Motor neuron (in vitro differentiated cells): Measurements from ENCODE around the gene ORAI1. TPM values are rescaled to one million over a fixed set of nuclear protein-coding genes. Genes with fewer than 3 reads are reported as not detected.
A peak's percentile ranks its signal among the peaks of the same experiment; 100 is the strongest.
"Not testable (repeated sequence)": the region's sequence is repeated elsewhere in the genome, so short reads cannot be mapped to it uniquely, and the experiment has no call there.

Experiments used
- ATAC-seq, 8 experiments: fragments of 200-7000 bp; cut with Tn5 transposase; replicated peaks in 6 of 8; 2 replicates each; pipeline ENCODE4 v1.8.0; 2021; ENCODE audit warnings: mild to moderate bottlenecking in 8 of 8, moderate library complexity in 8 of 8
- H3K27ac ChIP-seq, 2 donors: fragments of 250-450 bp; sonication (Bioruptor Pico); 2 replicates each; pipeline ENCODE4 v1.9.0; 2021; ENCODE audit warnings: antibody characterized with exemption in 2 of 2, mild to moderate bottlenecking in 2 of 2, moderate library complexity in 1 of 2
- H3K4me1 ChIP-seq, 2 donors: fragments of 250-450 bp; sonication (Bioruptor Pico); replicated peaks in 1 of 2; 2 replicates each; pipeline ENCODE4 v1.6.1; 2021; ENCODE audit warnings: antibody characterized with exemption in 2 of 2, mild to moderate bottlenecking in 2 of 2, moderate library complexity in 1 of 2
- H3K4me3 ChIP-seq, 5 donors: fragments of 250-450 bp; sonication (Bioruptor Pico); 2 replicates each; pipeline ENCODE4 v1.9.0; 2021; ENCODE audit warnings: antibody characterized with exemption in 5 of 5, mild to moderate bottlenecking in 5 of 5, moderate library complexity in 4 of 5
- WGBS, 10 experiments: fragments of 450-650 bp; shearing (Covaris generic); methylation state at CpG; one replicate each; pipeline ENCODE4 v1.0.0; 2022; 5-methylcytosine and 5-hydroxymethylcytosine counted together
- in situ Hi-C, 9 experiments: fragments of 400-800 bp; cut with MboI; loops; one replicate each; pipeline ENCODE4 v1.15.0; 2021; ENCODE audit warnings: low sequenced_read_pairs in 9 of 9, low pct_unique_long_range_greater_than_20kb in 2 of 9; ENCODE audit not compliant: unreplicated experiment in 9 of 9
- total RNA-seq, 8 experiments: library from RNA; unstranded; fragments of 300-600 nt; gene quantifications; 2 replicates each; pipeline versions ENCODE4 v1.2.3 to v1.2.4, GENCODE V29; 2022

Gene ORAI1
- total RNA-seq, 8 experiments from 2014 or later = 2.3 to 17.7 (median 4.6) TPM

- in situ Hi-C loops = no loop called here
These were observed 11.4 kb upstream of the ORAI1 start for GRCh38 chr12:121614872-121615467.

DNA sequence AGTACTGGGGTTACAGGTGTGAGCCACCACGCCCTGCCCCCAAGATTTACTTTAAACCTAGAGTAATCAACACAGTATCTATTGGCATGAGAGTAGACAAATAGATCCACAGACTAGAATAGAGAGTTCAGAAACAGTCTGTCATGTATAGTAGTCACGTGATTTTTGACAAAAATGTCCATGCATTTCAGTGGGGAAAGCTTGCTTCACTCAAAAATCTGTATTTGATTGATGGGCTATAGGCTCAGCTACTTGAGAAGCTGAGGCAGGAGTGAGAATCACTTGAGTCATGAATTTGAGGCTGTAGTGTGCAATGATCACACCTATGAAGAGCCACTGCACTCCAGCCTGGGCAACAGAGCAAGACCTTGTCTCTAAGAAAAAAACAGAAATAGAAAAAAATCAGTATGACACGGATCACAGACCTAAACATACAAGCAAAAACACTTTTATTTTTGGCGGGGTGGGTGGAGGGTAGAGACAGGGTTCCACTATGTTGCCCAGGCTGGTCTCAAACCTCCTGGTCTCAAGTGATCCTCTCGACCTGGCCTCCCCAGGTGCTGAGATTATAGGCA is 7.6 kb upstream of the ORAI1 start:
- Histone ChIP-seq H3K4me3 (no peak overlapping the region), H3K27ac (no peak overlapping the region), H3K4me1 (peaks cover 0 to 6% of the 10 kb centered on the region in 2 donors)
- in situ Hi-C loops = no loop called here
- ATAC-seq = no peak
- 33 to 100% (median 79%) methylated on average over 1 to 5 of the region's 5 CpGs for WGBS, 10 experiments

More at GRCh38 chr12:121614872-121615467, 11.4 kb upstream of the ORAI1 start:
- H3K4me1 ChIP-seq = no peaks in the 10 kb centered on the region
- ATAC-seq = no peak
- no peak overlapping the region for H3K27ac ChIP-seq
- 51 to 100% (median 84%) methylated on average over 1 to 9 of the region's 9 CpGs for WGBS, 10 experiments
- no peak overlapping the region for H3K4me3 ChIP-seq

- Histone ChIP-seq H3K27ac (no peak overlapping the region), H3K4me3 (no peak overlapping the region), H3K4me1 (peaks cover 2 to 9% of the 10 kb centered on the region in 2 donors)
- WGBS, 10 experiments = 40 to 100% (median 85%) methylated on average over 1 to 4 of the region's 8 CpGs; no CpG with 5 or more reads in 4 of the 10 experiments
- ATAC-seq = peak in 2 of 8 experiments; percentile 20 to 23
- in situ Hi-C loops = no loop called here
These were observed 5.9 kb upstream of the ORAI1 start for GRCh38 chr12:121620333-121620891.

DNA sequence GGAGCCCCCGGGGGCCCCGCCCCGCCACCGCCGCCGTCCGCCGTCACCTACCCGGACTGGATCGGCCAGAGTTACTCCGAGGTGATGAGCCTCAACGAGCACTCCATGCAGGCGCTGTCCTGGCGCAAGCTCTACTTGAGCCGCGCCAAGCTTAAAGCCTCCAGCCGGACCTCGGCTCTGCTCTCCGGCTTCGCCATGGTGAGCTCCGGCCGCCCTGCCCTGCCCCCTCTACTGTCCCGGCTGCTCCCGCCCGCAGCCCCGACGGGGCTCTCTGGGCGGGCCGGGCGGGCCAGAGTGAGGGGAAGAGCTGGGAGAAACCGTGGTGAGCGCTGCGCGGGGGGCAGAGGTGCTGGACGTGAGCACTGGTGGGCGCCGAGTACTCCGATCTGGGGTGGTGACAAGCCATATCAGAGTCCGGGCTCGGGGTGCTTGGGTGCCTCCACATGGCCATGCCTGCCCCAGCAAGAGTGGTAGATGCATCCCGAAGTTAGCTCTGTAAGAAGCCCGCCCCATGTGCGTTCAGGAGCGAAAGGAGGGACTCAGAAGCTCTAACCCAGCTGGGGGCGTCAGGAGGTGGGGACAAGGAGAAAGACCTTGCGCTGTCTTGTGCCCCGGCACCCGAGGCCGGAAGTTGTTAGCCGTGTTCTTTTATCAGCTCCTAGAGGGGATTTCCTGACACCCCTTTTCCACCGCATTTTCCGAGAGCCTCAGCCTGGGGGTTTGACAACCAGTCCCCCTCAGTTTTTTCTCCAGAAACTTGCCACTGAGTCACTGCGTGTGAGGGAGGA is 717 bp downstream of the ORAI1 start:
- H3K4me1 ChIP-seq = peaks cover 2 to 15% of the 10 kb centered on the region in 2 donors
- WGBS, 10 experiments = 0 to 15% (median 2%) methylated on average over 2 to 5 of the region's 53 CpGs; no CpG with 5 or more reads in 6 of the 10 experiments
- in situ Hi-C loops = no loop called here
- H3K4me3 ChIP-seq = peak overlapping the region; percentile 49 to 65 (median 53)
- peak overlapping the region; percentile 58 to 72 for H3K27ac ChIP-seq
- peak; percentile 54 to 69 (median 64) for ATAC-seq

GRCh38 chr12:121628037-121628436 is 1.7 kb downstream of the ORAI1 start:
- peak in 3 of 8 experiments; percentile 1 to 20 (median 1) for ATAC-seq
- no peak overlapping the region for H3K27ac ChIP-seq
- H3K4me1 ChIP-seq = peaks cover 2 to 25% of the 10 kb centered on the region in 2 donors
- H3K4me3 ChIP-seq = peak overlapping the region in 3 of 5 donors; percentile 49 to 65 (median 53)
- in situ Hi-C loops = no loop called here
- WGBS, 10 experiments = 0 to 20% (median 16%) methylated on average over 1 to 5 of the region's 8 CpGs; no CpG with 5 or more reads in 7 of the 10 experiments

DNA sequence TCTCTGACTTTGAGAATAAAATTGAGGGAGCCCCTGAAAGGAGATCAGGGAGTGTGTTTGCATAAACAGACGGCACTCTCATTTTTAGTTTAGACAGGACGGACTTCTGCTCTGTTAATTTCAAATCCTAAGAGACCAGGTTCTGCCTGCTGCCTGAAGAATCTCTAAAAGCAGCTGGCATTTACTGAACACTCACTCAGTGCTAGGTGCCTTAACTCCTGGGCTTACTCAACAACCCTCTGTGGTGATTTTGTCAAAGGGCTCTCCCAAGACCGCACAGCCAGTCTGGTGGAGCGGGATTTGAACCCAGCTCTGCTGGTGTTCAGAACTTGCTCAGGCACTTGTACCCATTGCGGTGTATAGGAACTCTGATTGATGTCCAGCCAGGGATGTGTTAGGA is 2.2 kb downstream of the ORAI1 start:
- WGBS, 10 experiments = 20 to 100% (median 85%) methylated on average over 1 to 5 of the region's 5 CpGs; no CpG with 5 or more reads in 1 of the 10 experiments
- Histone ChIP-seq H3K27ac (no peak overlapping the region), H3K4me1 (peaks cover 2 to 30% of the 10 kb centered on the region in 2 donors), H3K4me3 (no peak overlapping the region)
- in situ Hi-C loops = no loop called here
- ATAC-seq = no peak

DNA sequence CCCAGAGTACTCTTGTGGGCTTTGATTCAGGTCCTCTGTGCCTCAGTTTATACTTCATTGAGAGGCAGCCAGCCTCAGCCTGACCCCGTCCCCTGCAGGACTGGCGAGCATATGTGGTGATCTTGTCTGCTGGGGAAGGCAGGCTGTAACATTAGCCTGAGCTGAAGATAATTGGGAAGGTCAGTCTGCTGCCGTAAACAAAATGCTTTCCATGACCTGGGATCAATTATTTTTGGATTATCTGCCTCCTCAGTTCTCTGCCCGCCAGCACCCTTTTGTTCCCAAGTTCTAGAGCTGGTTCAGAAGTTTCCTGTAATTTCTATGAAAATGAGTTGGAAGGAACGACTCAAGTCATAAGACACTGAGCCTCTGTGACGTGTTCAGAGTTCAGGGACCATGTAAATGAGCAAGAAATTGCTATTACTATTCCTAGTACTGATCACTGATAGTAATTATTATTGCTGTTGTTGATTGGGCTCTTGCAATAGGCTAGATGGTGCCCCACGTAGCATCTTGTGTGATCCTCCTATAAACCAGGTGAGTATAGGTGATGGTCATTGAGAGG is 4.5 kb downstream of the ORAI1 start:
- ATAC-seq = no peak
- Histone ChIP-seq H3K27ac (no peak overlapping the region), H3K4me3 (no peak overlapping the region), H3K4me1 (peaks cover 0 to 25% of the 10 kb centered on the region in 2 donors)
- 54 to 100% (median 82%) methylated on average over 1 to 5 of the region's 7 CpGs; no CpG with 5 or more reads in 2 of the 10 experiments for WGBS, 10 experiments
- in situ Hi-C loops = no loop called here

DNA sequence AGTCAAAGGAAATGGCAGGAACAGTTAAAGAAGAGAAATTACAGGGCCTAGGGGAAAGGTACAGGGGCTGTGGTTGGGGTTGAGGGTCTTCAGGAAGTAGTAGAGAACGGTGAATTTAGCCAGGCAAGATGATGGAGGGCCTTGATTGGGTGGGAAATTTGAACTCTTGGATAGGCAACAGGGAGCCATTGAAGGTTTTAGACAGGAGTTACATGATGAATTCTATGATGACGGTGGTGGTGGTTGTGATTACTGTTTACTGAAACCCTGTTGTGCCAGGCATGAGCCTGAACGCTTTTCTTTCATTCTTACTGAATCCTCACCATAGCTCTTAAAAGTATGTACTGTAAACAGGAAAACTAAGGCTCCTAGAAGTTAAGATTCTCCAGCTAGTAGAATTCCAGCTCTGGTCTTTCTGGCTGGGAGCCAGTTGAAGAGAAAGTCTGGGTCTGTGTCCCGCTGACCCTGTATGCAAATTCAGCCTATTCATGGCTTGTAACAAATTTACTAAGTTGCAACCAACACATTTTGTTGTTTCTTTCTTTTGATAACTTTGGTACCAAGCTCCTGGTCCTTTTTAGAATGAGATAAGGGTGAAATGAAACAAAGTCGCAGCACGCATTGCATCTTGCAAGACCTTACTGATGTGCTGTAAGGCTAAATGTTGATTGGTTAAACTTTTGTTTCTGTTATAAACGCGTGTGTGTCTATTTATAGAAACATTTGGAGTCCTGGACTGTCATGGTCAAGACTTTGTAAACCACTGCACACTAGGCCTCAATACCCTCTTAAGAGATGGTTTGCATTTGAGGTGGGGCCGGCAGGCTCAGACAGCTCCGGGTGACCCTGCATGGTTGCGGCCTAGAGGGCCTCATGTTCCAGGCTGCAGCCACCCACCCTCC is 6.0 kb downstream of the ORAI1 start:
- Histone ChIP-seq H3K4me1 (peaks cover 0 to 23% of the 10 kb centered on the region in 2 donors), H3K27ac (no peak overlapping the region), H3K4me3 (no peak overlapping the region)
- 53 to 87% (median 70%) methylated on average over 2 to 11 of the region's 11 CpGs; no CpG with 5 or more reads in 1 of the 10 experiments for WGBS, 10 experiments
- peak in 1 of 8 experiments; percentile 20 for ATAC-seq
- in situ Hi-C loops = no loop called here

- peaks cover 0 to 16% of the 10 kb centered on the region in 2 donors for H3K4me1 ChIP-seq
- WGBS, 10 experiments = no CpG with 5 or more reads among the region's 11 CpGs
- in situ Hi-C loops, H3K27ac ChIP-seq, ATAC-seq, H3K4me3 ChIP-seq: not testable (repeated sequence)
These were observed 7.5 kb downstream of the ORAI1 start for GRCh38 chr12:121633833-121634196.

DNA sequence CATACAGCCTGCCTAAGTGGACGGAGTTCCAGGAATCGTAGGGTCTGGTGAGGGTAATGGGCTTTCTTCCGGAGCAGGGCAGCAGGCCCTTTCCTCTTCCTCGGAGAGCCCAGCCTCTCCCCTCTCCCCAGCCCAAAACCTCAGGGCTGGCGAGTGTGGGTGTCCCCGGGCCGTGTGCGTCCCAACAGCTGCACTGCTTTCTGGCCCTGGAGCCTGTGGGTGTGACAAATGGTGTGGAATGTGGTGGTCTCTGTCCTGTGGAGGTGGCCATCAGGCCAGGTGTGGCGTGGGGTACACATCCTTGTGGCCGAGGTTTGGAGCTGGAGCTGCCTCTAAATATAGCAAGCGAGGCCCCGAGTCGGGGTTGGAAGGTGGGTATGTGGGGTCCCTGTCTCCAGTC is 8.5 kb downstream of the ORAI1 start:
- no peak overlapping the region for H3K27ac ChIP-seq
- H3K4me3 ChIP-seq = no peak overlapping the region
- H3K4me1 ChIP-seq = peaks cover 0 to 16% of the 10 kb centered on the region in 2 donors
- 50 to 100% (median 98%) methylated on average over 1 to 8 of the region's 13 CpGs; no CpG with 5 or more reads in 2 of the 10 experiments for WGBS, 10 experiments
- ATAC-seq = no peak
- in situ Hi-C loops = no loop called here

GRCh38 chr12:121637231-121637914 is 11.0 kb downstream of the ORAI1 start:
- H3K4me1 ChIP-seq = peaks cover 0 to 11% of the 10 kb centered on the region in 2 donors
- in situ Hi-C loops = no loop called here
- no peak for ATAC-seq
- H3K27ac ChIP-seq = no peak overlapping the region
- no peak overlapping the region for H3K4me3 ChIP-seq
- WGBS, 10 experiments = 80 to 100% (median 87%) methylated on average over 1 to 3 of the region's 10 CpGs; no CpG with 5 or more reads in 6 of the 10 experiments
